HG03097 (cell line): Measurements from ENCODE around the gene FLVCR2.
"Not testable (repeated sequence)": the region's sequence is repeated elsewhere in the genome, so short reads cannot be mapped to it uniquely, and the experiment has no call there.

Source experiments
- ATAC-seq: cut with Tn5 transposase; IDR thresholded peaks from one replicate; pipeline ENCODE4 v1.9.1; 2021; ENCODE audit not compliant: unreplicated experiment, low FRiP score

The FLVCR2 gene

DNA sequence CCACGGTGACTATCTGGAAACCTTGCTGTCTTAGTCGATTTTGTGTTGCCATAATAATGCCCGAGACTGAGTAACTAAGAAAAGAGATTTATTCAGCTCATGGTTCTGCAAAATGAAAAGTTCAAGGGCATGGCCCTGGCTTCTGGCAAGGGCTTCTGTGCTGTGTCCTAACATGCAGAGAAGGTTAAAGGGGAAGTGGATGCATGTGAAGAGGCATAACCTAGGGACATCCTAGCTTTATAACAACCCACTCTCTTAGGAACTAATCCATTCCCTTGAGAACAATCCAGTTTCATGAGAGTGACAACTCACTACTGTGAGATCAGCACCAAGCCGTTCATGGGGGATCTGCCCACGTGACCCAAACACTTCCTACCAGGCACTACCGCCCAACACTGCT, 11.5 kb downstream of the FLVCR2 start:
- no peak for ATAC-seq

DNA sequence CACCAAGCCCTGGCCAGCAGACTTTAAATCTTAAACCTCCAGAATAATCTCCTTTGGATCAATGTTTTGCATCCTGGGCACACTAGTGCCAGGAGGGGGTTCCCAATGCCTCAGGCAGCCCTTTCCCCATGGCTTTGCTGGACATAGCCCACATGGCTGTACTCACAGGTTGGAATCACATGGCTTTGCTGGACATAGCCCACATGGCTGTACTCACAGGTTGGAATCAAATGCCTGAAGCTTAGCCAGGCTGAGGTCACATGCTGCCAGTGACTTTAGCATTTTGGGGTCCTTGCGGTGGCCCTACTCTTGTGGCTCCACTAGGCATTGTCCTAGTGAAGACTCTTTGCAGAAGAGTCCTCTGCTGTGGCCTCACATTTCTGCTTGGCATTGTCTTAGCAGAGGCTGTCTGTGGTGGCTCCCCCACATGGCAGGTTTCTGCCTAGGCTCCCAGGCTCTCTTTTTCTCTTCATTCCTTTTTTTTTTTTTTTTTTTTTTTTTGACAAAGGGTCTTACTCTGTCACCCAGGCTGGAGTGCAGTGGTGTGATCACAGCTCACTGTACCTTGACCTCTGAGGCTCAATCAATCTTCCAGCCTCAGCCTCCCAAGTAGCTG, 13.0 kb downstream of the FLVCR2 start:
- ATAC-seq: no peak

DNA sequence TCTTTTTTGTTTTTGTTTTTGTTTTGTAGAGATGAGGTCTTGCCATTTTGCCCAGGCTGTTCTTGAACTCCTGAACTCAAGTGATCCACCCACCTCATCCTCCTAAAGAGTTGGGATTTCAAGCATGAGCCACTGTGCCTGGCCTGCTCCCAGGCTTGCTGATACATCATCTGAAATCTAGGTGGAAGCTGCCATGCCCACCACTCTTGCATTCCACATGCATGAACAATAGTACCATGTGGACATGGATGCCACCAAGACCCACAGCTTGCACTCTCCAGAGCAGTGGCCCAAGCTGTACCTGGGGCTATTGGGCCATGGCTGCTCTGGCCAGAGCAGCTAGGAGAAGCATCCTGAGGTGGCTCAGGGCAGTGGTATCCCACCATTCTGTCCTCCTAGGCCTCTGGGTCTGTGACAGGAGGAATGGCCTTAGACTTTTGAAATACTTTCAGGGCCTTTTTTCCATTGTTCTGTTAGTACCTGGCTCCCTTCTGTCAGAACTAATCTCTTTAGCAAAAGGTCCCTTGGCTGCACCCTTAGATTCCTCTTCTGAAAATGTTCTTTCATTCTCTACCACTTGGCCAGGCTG, 13.7 kb downstream of the FLVCR2 start:
- no peak for ATAC-seq

DNA sequence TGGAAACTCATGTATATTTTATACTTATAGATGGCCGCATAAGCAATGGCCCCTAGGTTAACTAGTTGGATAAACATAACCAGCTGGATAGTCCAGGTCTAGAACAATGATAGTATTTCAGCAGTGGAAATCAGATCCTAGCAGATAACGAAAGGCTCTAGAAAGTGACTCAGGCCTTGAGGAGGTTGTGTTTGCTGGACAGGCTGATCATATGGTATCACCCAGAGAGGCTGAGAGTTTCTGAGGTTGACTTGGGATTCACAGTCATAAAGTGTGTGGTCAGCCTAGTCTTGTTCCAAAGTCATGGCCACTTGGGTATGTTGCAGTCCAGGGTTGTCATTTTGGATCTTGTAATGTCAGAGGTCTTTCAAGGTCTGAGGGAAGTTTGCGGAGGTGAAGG, 16.8 kb downstream of the FLVCR2 start:
- ATAC-seq: no peak

DNA sequence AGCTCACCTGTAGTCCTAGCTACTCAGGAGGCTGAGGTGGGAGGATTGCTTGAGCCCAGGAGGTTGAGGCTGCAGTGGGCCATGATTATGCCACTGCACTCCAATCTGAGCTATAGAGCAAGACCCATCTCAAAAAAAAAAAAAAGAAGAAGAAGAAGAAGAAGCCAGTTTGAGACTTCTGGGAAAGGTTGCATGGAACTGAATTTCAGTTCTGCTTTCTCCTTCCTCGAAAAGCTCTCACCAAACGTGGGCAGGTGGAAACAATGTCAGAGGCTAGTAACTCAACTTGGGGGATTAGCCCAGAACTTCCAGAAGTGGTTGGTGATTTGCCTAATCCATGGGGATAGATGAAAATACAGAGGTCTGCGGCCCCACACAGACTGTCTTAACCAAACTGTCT, 18.7 kb downstream of the FLVCR2 start:
- no peak for ATAC-seq

DNA sequence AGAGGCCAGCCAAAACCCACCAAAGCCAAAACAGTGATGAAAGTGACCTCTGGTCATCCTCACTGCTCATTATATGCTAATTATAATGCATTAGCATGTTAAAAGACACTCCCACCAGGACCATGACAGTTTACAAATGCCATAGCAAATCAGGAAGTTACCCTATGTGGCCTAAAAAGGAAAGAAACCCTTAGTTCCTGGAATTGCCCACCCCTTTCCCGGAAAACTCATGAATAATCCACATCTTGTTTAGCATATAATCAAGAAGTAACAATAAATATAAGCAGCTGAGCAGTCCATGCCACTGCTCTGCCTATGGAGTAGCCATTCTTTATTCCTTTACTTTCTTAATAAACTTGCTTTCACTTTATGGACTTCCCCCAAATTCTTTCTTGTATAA, 21.7 kb downstream of the FLVCR2 start:
- not testable (repeated sequence) for ATAC-seq

DNA sequence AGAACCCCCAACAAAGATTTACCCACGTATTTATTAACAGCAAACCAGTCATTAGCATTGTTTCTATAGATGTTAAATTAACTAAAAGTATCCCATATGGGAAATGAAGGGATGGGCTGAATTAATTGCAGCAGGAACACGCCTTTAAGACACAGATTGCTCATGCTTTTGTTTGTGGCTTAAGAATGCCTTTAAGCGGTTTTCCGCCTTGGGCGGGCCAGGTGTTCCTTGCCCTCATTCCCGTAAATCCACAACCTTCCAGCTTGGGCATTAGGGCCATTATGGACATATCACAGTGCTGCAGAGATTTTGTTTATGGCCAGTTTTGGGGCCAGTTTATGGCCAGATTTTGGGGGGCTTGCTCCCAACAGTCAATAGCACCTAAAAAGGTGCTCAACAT, 22.6 kb downstream of the FLVCR2 start:
- not testable (repeated sequence) for ATAC-seq

DNA sequence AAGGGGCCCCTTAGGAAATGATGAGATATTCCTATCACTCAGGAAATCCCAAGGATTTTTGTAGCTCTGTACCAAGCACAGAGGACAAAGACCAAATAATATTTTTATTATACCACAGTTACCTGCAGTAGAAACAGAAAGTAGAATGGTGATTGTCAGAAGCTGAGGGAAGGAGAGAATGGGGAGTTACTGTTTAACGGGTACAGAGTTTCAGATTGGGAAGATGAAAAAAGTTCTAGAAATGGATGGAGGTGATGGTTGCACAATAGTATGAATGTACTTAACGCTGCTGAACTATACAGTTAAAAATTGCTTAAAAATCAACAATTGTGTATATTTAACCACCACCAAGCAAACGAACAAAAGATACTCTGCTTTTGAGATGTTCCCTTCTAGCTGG, 24.1 kb downstream of the FLVCR2 start:
- ATAC-seq: no peak

DNA sequence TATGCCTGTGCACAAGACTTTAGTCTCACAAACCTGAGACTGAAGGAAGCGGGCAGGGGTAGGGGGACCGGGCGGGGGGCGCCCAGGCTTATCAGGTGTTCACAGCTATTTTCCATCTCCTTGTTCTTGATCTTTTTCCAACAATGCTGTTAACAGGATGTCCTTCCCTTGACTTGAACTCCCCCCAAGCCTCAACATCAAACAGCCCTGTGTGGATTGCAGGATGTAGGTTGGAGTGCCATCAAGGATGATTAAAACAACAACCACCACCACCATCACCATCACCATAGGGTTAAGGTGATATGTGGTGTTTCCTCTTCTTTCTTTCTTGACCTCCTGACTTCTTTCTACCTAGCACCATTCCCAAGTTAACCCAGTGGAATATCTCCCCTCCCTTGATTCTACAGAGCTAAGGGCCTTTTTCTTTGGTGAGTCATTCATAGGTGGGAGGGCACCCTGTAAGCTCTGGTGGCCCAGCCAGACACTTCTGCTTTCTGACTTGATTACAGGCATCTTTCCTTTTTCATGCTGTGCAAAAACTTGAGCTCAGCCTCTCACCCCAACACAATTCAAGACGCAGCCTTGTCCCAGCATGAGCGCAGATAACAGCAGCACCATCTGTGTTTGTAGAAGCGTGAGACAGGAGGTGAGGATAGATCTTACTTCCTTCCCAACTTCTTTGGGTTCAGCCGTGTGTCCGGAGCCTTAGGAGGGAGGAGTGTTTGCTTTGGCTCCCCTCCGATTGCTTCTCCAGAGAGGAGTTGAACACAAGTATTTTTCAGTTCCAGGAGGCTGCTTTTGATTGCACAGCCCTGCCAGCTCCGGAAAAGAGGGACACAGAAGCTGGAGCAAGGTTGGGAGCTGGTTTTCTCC, 26.8 kb downstream of the FLVCR2 start:
- ATAC-seq: no peak

DNA sequence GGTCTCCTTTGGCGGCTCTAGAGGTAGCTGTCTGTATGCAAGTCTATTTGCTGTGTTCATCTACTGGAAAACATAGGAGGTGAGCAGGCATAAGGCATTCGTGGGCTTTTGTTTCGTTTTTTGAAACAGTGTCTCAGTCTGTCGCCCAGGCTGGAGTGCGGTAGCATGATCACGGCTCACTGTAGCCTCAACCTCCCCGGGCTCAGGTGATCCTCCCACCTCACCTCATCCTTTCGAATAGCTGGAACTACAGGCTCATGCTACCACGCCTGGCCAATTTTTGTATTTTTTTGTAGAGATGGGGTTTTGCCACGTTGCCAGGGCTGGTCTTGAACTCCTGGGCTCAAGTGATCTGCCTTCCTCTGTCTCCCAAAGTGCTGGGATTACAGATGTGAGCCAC, 27.5 kb downstream of the FLVCR2 start:
- ATAC-seq: no peak

DNA sequence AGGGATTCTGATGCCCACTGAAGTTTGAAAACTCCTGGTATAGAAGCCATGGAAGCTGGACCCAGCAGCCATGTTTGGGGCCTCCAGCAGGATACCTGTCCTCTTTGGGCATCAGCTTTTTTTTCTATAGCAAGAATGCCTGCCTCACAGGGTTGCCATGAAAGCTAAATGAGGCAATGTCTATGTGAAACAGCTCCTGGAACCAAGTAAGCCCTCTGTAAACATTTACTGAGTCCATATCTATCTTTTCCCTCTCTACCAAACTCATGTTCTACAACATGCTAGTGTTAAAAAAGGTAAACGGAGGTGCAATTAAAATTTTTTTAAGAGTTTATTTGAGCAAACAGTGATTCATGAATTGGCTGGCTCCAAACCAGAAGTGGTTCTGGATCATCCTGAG, 28.6 kb downstream of the FLVCR2 start:
- no peak for ATAC-seq

DNA sequence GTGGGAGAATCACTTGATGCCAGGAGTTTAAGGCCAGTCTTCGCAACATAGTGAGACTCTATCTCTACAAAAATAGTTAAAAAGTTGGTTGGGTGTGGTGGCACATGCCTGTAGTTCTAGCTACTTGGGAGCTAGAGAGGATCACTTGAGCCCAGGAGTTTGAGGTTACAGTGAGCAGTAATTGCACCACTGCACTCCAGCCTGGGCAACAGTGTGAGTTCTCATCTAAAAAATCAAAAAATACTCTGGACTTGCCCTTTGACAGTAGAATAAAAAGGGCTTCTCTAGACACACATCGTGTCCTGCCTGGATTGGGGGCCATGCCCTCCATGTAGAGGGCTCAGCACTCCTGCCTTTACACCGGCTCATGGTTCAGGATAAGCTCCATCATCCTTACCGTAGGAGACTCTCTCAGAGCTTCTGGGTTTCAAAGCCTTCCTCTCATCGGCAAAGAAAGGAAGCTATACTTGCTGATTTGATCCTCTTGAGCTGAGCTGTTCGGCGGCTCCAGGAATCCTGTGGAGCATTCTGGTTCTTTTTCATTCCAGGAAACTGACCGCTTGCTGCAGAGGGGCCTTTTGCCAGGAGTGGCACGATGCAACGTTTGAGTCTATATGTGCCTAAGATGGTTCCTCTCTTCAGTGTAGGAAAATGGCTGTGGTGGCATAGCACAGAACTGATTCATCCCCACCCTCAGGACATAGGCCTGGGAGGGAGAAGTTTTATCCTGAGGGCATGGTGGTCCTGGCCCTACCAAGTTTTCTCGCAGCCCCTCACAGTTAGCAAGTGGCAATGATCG, 29.6 kb downstream of the FLVCR2 start:
- no peak for ATAC-seq

DNA sequence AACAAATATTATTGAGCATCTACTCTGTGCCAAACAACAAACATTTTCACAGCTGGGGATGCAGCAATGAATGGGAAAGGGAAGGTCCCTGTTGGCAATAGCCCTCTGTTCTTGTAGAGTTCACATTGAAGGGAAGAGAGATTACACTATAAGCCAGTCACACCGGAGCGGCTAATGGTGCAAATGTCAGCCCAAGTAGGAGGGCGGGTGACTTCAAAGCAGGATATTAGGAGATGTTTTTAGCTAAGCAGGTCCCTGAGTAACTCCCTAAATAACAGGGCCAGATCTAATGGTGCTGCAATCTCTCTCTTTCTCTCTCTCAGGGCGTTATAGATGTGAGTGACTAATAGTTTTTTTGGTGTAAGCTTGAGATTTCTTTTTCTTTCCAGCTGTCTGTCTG, 30.7 kb downstream of the FLVCR2 start:
- no peak for ATAC-seq

DNA sequence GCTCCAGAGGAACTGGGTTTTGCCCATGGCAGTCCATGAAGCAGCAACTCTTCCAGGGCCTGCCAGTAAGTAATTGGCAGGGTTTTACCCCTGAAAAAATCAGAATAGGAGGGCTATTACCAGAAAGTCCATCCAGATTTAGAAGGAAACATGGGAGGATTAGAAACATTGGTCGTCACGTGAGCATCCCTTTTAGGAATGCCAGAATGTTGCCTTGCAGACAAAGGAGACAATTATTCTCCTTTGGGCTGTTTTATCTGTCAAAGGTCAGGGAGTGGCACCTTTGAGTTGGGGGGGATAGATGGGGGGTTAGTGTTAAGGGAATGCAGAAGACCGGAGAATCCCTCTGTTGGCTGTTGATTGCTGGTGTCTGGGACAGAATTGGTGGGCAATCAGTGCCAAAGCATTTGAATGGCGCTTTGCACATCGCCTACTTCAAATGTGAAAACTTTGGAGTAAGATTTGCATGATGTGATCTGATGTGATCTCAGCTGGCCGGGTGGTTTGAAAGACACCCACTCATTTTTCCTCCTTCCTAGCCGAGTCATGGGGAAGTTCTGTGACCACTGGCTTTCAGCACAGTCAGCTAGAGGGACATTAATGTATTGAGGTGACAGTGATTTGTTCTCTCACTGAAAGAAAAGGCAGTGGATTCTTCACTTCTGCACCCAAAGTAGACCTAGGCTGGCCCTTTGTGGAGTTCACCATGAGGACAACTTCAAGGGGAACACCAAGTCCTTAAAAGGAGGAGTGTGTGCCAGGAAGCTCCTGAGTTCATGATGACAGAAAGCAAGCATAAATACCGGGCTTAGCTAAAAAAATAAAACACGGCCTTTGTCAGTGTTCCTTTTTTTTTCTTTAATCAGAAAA, 31.4 kb downstream of the FLVCR2 start:
- ATAC-seq: no peak

DNA sequence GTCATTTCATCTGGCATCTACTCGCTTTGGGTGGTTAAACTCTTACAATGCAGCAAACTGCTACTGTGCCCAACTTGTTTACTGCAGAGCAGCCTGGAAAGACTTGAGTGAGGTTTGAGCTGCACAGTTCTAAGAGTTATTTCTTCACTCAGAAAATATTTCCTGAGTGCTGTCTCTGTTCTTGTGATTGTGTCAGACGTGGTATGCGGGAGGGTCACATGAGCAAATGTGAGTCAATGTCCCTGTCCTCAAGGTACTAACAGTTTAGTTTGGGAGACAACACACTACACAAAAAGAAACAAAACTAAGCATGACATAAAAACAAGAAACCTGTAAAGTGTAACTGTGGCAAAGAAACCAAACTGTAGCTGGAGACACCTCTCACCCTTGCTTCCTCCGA, 32.4 kb downstream of the FLVCR2 start:
- ATAC-seq: no peak

DNA sequence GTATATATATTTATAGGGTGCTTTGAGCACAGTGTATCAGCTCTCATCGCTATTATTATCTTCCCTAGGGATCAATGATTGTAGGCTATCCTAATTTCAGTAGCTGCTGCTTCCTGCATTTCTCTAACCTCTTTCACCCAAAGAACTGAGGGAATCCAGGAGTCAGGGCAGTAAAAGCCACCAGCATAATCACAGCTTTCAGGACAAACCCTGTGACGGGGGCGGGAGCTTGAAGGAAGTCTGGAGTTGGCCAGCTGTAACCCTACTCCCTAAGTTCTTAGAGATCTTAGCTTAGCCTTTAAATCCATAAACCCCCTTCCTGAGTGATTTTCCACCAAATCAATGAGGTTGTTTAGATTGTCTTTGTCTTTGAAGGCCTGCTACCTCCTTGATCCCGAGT, 33.7 kb downstream of the FLVCR2 start:
- no peak for ATAC-seq

DNA sequence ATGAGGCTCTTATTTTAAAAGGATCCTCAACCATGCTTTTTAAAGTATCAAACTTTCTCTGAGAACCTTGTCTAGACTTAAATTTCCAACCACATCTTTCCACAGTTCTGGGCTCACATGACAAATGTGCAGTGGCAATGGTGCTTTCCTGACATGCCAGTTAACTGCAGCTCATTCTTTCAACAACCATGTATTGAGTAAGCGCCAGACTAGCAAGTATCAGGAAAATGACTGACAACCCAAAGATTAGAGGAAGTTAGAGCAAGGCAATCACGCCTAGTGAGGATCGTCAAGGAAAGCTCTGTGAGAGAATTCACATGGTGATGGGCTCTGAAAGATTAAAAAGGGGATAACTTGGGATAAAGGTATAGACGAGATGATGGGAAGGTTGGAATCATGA, 35.8 kb downstream of the FLVCR2 start:
- ATAC-seq: no peak

DNA sequence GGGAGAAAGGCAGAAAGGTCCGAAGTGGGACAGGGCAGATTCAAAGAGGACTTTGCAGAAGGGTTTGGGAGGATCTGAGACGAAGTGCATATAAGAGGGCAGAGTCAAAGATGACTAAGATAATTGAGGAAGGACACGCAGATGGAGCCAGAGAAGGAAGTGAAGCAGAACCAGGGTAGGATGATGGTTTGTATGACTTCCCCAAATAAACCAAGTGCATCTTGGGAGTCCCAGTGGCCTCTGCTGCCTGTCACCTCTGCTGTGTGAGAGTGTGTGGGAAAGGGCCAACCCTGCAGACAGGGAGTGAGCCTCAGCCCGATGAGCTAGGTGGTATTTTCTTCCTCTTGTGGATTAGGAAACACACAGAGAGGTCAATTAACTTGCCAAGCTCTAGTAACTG, 36.8 kb downstream of the FLVCR2 start:
- ATAC-seq: no peak

DNA sequence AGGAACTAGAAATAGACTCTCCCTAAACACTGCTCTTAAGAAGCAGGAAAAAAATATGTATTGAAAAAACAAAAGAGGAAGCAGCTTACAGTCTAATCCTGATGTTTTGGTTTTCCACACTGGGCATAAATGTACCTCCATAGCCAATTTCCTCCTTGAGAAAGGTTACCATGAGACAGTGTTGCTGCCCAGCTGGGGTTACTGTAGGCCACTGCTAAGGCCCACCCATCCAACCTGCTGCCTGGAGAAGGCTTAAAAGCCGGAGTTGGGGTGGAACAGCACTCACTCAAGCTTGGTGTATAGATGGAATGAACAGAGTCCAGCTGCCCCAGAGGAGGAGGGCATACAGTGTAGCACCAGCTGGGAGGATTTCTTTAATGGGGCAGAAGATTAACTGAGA, 41.1 kb downstream of the FLVCR2 start:
- ATAC-seq: no peak

DNA sequence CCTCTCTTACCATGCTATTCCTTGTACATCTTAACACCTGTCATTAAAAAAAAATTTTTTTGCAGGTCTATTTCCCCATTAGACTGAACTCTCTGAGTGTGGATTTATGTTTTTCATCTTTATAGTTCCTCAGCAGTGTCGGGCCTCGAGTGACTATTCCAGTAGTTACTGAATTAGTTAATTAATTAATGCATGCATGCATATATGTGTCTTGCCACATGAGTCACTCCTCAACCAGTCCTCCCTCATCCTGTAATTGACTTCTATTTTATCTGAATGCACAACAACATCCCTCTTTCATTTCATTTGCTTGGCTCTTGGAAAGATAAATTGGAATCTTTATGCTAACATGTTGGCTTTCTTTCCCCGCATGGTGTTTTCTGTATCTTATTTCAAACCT, 46.6 kb downstream of the FLVCR2 start:
- no peak for ATAC-seq
